Measurements from ENCODE around the gene CAMK1. TPM values are rescaled to one million over a fixed set of nuclear protein-coding genes. Genes with fewer than 3 reads are reported as not detected.
A peak's percentile ranks its signal among the peaks of the same experiment; 100 is the strongest.

Gene CAMK1
- total RNA-seq, 1 experiment from 2014 or later: 19.7 TPM

- Histone ChIP-seq H3K27me3 (ENCODE audit: insufficient read depth, low read length) (no peaks in the 10 kb centered on the region), H3K4me3 (replicated peaks in 1 of 2; ENCODE audit: low read depth in 1 of 2, low read length in 2 of 2) (peak overlapping the region; percentile 35 to 54), H3K4me1 (ENCODE audit: control insufficient read depth in 1 of 2, insufficient read depth in 2 of 2, low read length in 2 of 2) (peaks cover 11 to 33% of the 10 kb centered on the region in 2 experiments; a peak in 3 of 4 replicates), H3K9me3 (ENCODE audit: control insufficient read depth in 1 of 2, insufficient read depth in 1 of 2, low read depth in 1 of 2, low read length in 2 of 2) (no peaks in the 10 kb centered on the region), H4K20me1 (ENCODE audit: insufficient read depth) (no peaks in the 10 kb centered on the region), H3K79me2 (ENCODE audit: insufficient read depth, low read length) (no peaks in the 10 kb centered on the region), H3K27ac (ENCODE audit: low read depth, low read length) (peak overlapping the region; percentile 69; the same call in 1 of the 2 replicates), H3K36me3 (ENCODE audit: control insufficient read depth in 1 of 2, insufficient read depth in 2 of 2, low read length in 2 of 2) (peaks cover 13% of the 10 kb centered on the region in 2 experiments; a peak in 2 of 4 replicates), H2AFZ (ENCODE audit: low read depth, low read length, poor library complexity, severe bottlenecking) (no peak overlapping the region), H3K9me2 (ENCODE audit: insufficient read depth) (no peaks in the 10 kb centered on the region), H3K9ac (ENCODE audit: low read length) (peak overlapping the region; percentile 68), H3K4me2 (ENCODE audit: low read length) (peak overlapping the region; percentile 73)
- ChIA-PET POLR2A (no interaction called here), CTCF (interaction anchor here (2.7 kb wide), 1 partner anchor 94 kb away, joined by 11 read pairs; no protein-coding TSS in a partner anchor), RAD21 (ENCODE audit: low non-redundant PET in 1 of 2, low total read pairs in 2 of 2, uncharacterized antibody in 2 of 2, unreplicated experiment in 2 of 2) (no interaction called here)
- TF ChIP-seq RAD21 (IDR thresholded peaks at IDR 0.05; ENCODE audit: low read depth) (no peak), POLR2A (IDR thresholded peaks at IDR 0.05; ENCODE audit: borderline replicate concordance, extremely low read depth, insufficient read depth, insufficient read length) (no peak), CBX3 (IDR thresholded peaks at IDR 0.05; ENCODE audit: low read depth) (no peak), SRF (IDR thresholded peaks at IDR 0.05; ENCODE audit: low read depth) (no peak), TCF7L2 (IDR thresholded peaks at IDR 0.05; ENCODE audit: borderline replicate concordance, extremely low read depth, insufficient read depth, insufficient read length) (no peak), EZH2 (IDR thresholded peaks at IDR 0.05) (no peak), ELF1 (IDR thresholded peaks at IDR 0.05; ENCODE audit: borderline replicate concordance, low read depth) (no peak), JUND (IDR thresholded peaks at IDR 0.05) (no peak), CEBPB (IDR thresholded peaks at IDR 0.05; ENCODE audit: low read depth) (no peak), MAX (IDR thresholded peaks at IDR 0.05) (no peak), ZNF274 (IDR thresholded peaks at IDR 0.05; ENCODE audit: low read depth, low read length) (no peak), SIN3A (IDR thresholded peaks at IDR 0.05; ENCODE audit: low read depth) (no peak), FOSL1 (IDR thresholded peaks at IDR 0.05; ENCODE audit: low read depth) (no peak), EZH2phosphoT487 (IDR thresholded peaks at IDR 0.05; ENCODE audit: borderline replicate concordance) (no peak), REST (IDR thresholded peaks at IDR 0.05; ENCODE audit: low read depth) (no peak)
- BruUV-seq (replicated peaks): no TSS peak
- DNase-seq (ENCODE audit: low read depth, low spot score): no peak
- intact Hi-C loops (cut with micrococcal nuclease): no loop called here
- ATAC-seq: no peak
These were observed 40.7 kb upstream of the CAMK1 start for GRCh38 chr3:9810433-9810770.
